Endothelial cell of umbilical vein (primary cell): Measurements from ENCODE around the gene CCNL2. TPM values are rescaled to one million over a fixed set of nuclear protein-coding genes. Genes with fewer than 3 reads are reported as not detected.

ENCODE experiments used
- BruUV-seq: library from RNA; stranded (reverse); fragments of 400-500 nt; replicated peaks from 2 replicates; lab custom pipeline; 2021; lab: Mats Ljungman, UMichigan
- CTCF ChIA-PET: fragments of 300-600, 350-600 bp; sonication (Branson Sonifier 250); formaldehyde crosslinking; loops from one replicate; lab custom pipeline; 2021; ENCODE audit warnings: antibody characterized with exemption, inconsistent platforms; lab: Charles Lee
- POLR2A ChIA-PET: fragments of 300-600, 350-600 bp; sonication (Branson Sonifier 250); formaldehyde crosslinking; loops from one replicate; lab custom pipeline; 2021; ENCODE audit warnings: antibody characterized with exemption, inconsistent platforms; lab: Charles Lee
- DNase-seq: peaks from one replicate; pipeline ENCODE4 v3.0.0-alpha.2; 2011; ENCODE audit warnings: low read depth, low spot score
- FAIRE-seq: peaks from 2 replicates; lab custom pipeline; 2011; peaks lifted over from hg19 to GRCh38; lab: Jason Lieb, UNC
- H2AFZ ChIP-seq: 2 replicates; pipeline ENCODE4 v1.6.0; 2012; ENCODE audit warnings: low read depth, low read length, control low read depth, inconsistent platforms
- H3K27ac ChIP-seq: 2 replicates; pipeline ENCODE4 v1.5.1; 2011; ENCODE audit warnings: low read depth, mild to moderate bottlenecking, control low read depth, low read length, moderate library complexity; ENCODE audit not compliant: insufficient read depth
- H3K27me3 ChIP-seq, 2 experiments: 2 replicates each; pipeline versions ENCODE4 v1.6.0 to v1.6.1; 2011; ENCODE audit warnings: low read length in 2 of 2, mixed read lengths in 1 of 2; ENCODE audit not compliant: control insufficient read depth in 2 of 2, insufficient read depth in 2 of 2
- H3K36me3 ChIP-seq, 2 experiments: 2 replicates in 1 of 2; 3 replicates in 1 of 2; pipeline ENCODE4 v1.5.1; 2011; ENCODE audit warnings: low read length in 2 of 2, mild to moderate bottlenecking in 1 of 2, moderate library complexity in 1 of 2; ENCODE audit not compliant: control insufficient read depth in 2 of 2, insufficient read depth in 2 of 2; ENCODE audit errors: extremely low read depth in 1 of 2
- H3K4me1 ChIP-seq: 3 replicates; pipeline ENCODE4 v1.5.1; 2011; ENCODE audit warnings: mild to moderate bottlenecking, low read length; ENCODE audit not compliant: control insufficient read depth, insufficient read depth; ENCODE audit errors: extremely low read depth
- H3K4me2 ChIP-seq: 2 replicates; pipeline ENCODE4 v1.6.1; 2011; ENCODE audit warnings: low read length, control low read depth, mixed read lengths; ENCODE audit not compliant: insufficient read depth
- H3K4me3 ChIP-seq, 3 experiments: fragments of 200-600 bp in 1 of 3; sonication (generic), shearing (Covaris generic) in 1 of 3; replicated peaks in 1 of 3; 2 replicates each; pipeline ENCODE4 v1.5.1; 2011 to 2016; ENCODE audit warnings: control low read depth in 3 of 3, low read length in 3 of 3, mild to moderate bottlenecking in 2 of 3, inconsistent platforms in 1 of 3, low read depth in 1 of 3, moderate library complexity in 1 of 3; ENCODE audit not compliant: insufficient read depth in 1 of 3
- H3K79me2 ChIP-seq: 2 replicates; pipeline ENCODE4 v1.6.0; 2012; ENCODE audit warnings: low read length, inconsistent platforms; ENCODE audit not compliant: control insufficient read depth, insufficient read depth
- H3K9ac ChIP-seq: replicated peaks from 2 replicates; pipeline ENCODE3; 2011; ENCODE audit warnings: low read length, control low read depth; ENCODE audit not compliant: insufficient read depth; ENCODE audit errors: extremely low read depth
- H3K9me1 ChIP-seq: replicated peaks from 3 replicates; pipeline ENCODE4 v1.6.0; 2011; ENCODE audit warnings: mild to moderate bottlenecking, low read length; ENCODE audit not compliant: control insufficient read depth, insufficient read depth; ENCODE audit errors: extremely low read depth
- H3K9me3 ChIP-seq: replicated peaks from 2 replicates; pipeline ENCODE4 v1.5.1; 2012; ENCODE audit warnings: low read length, inconsistent platforms; ENCODE audit not compliant: control insufficient read depth, insufficient read depth
- H4K20me1 ChIP-seq: replicated peaks from 2 replicates; pipeline ENCODE3; 2011; ENCODE audit warnings: mild to moderate bottlenecking, low read length; ENCODE audit not compliant: control insufficient read depth, insufficient read depth; ENCODE audit errors: extremely low read depth
- FOS ChIP-seq: IDR thresholded peaks from 2 replicates; pipeline ENCODE4 v1.6.1; 2011; ENCODE audit warnings: mild to moderate bottlenecking, low read length, moderate library complexity, borderline replicate concordance; ENCODE audit not compliant: insufficient read depth
- GATA2 ChIP-seq: IDR thresholded peaks from 2 replicates; pipeline ENCODE4 v1.7.0; 2011; ENCODE audit warnings: low read depth, mild to moderate bottlenecking, moderate library complexity, mixed read lengths, low read length; ENCODE audit not compliant: insufficient read length, insufficient read depth
- JUN ChIP-seq: IDR thresholded peaks from 2 replicates; pipeline ENCODE4 v1.6.1; 2011; ENCODE audit warnings: borderline replicate concordance, low read depth; ENCODE audit not compliant: insufficient read length, insufficient read depth
- MYC ChIP-seq: IDR thresholded peaks from one replicate; pipeline ENCODE4 v1.6.1; 2011; ENCODE audit warnings: mild to moderate bottlenecking, low read depth, low read length
- POLR2A ChIP-seq: IDR thresholded peaks from 2 replicates; pipeline ENCODE4 v1.6.1; 2012; ENCODE audit warnings: low read depth, mild to moderate bottlenecking, control low read depth, low read length
- POLR2AphosphoS5 ChIP-seq: IDR thresholded peaks from 2 replicates; pipeline ENCODE4 v1.6.1; 2012; ENCODE audit warnings: low read depth, mild to moderate bottlenecking, control low read depth, low read length, moderate library complexity; ENCODE audit not compliant: insufficient read depth
- dilution Hi-C: fragments of 300-500 bp; cut with MboI; formaldehyde crosslinking; loops from one replicate; pipeline ENCODE4 v1.15.0; 2019; ENCODE audit warnings: low sequenced_read_pairs; ENCODE audit not compliant: extremely low pct_ligation_motif_present
- intact Hi-C: fragments of 100-400 bp; cut with micrococcal nuclease; formaldehyde crosslinking; loops from one replicate; pipeline ENCODE4 v1.10.0; 2022
- polyA plus RNA-seq, 4 experiments: library from polyadenylated mRNA; depleted of rRNA in 3 of 4; stranded (reverse) in 3 of 4; unstranded in 1 of 4; fragments of >200 nt; gene quantifications; 2 replicates each; pipeline versions ENCODE4 v1.2.1 to v1.2.3, GENCODE V29; 2011 to 2012; ENCODE audit warnings: missing spikeins in 1 of 4
- total RNA-seq: library from RNA; stranded (reverse); gene quantifications from 2 replicates; pipeline ENCODE4 v1.2.3, GENCODE V29; 2021
- TF ChIP-seq, protein P1 (sequence below): IDR thresholded peaks from 2 replicates; pipeline ENCODE4 v1.6.1; 2011; ENCODE audit not compliant: insufficient read depth, insufficient read length
- TF ChIP-seq, protein P2 (sequence below), 2 donors: IDR thresholded peaks; 1 replicate in 1 of 2; 2 replicates in 1 of 2; pipeline ENCODE4 v1.5.1; 2011; ENCODE audit warnings: low read length in 2 of 2, mild to moderate bottlenecking in 2 of 2, moderate library complexity in 2 of 2, control low read depth in 1 of 2, inconsistent platforms in 1 of 2, low read depth in 1 of 2; ENCODE audit not compliant: insufficient read depth in 1 of 2; ENCODE audit errors: extremely low read depth in 1 of 2

CCNL2 gene
- total and polyA plus RNA-seq, 2 donors (not counting 3 experiments of a cell fraction or from before 2014, with no cell fraction given), result 188 to 209 TPM

DNA sequence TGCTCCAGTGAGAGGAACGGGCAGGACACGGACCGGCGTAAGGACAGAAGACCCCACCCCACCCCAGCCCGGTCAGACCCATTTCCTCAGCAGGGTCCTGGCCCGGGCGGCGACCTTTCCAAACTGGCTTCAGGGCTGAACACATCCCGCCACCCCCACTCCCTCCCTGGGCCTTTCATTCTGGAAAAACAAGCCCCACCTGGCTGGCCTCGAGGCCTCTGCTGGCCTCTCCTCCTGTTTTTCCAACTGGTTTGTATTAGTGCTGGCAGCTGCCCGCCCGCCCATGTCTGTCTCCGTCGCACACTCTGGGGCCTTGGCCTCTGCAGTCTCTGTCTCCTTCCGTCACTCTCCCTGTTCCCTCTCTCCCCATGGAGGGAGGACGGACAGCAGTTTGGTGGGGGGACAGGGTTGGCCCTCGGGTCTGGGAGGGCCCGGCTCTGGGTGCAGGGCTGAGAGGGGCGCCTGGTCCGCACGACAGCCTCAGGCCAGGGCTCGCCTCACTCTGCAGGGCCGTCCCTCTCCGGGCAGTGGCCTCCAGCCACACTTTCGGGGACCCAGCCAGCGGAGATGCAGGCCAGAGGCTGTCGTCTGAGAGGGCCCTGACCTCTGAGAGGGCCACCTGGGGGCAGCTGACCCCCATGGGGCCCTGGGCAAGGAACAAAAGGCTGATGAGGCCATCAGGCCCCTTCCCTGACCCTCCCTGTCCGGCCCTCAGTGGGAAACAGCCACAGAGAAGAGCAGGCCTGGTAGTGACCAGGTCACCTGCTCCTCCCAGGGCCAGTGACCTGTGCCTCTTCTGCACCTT, 39.3 kb downstream of the CCNL2 start:
- TF ChIP-seq FOS, result no peak
- TF ChIP-seq MYC, result no peak
- TF ChIP-seq JUN, result no peak
- TF ChIP-seq POLR2A, result no peak
- no peak for TF ChIP-seq GATA2
- intact Hi-C loops, result no loop called here
- FAIRE-seq, result no peak
- ChIA-PET CTCF (no interaction called here), POLR2A (no interaction called here)
- Histone ChIP-seq H3K27ac (no peak overlapping the region), H3K9ac (no peak overlapping the region), H3K9me1 (no peaks in the 10 kb centered on the region), H3K36me3 (no peaks in the 10 kb centered on the region), H3K79me2 (no peaks in the 10 kb centered on the region), H3K27me3 (peaks cover 0 to 3% of the 10 kb centered on the region in 2 experiments), H2AFZ (no peak overlapping the region), H3K4me1 (no peaks in the 10 kb centered on the region), H4K20me1 (no peaks in the 10 kb centered on the region), H3K9me3 (no peaks in the 10 kb centered on the region), H3K4me3 (no peak overlapping the region), H3K4me2 (no peak overlapping the region)
- no TSS peak for BruUV-seq
- dilution Hi-C loops, result no loop called here
- no peak for DNase-seq

DNA sequence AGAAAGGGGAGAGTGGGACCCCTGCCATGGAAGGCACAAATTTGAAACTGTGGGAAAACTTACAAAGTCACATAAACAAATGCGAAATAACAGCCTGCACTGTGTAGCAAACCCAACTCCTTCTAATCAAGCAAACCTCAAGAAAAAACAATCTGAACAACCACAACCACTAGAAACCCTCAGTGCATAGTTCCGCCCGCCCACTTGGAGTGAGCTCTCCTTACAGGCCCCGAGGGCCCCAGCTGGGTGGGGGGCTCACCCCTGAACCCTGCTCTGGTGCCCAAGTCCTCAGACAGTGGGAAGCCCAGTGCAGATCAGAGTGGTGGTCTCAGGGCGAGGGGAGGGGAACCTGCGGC, 39.8 kb downstream of the CCNL2 start:
- Histone ChIP-seq H2AFZ (no peak overlapping the region), H3K9ac (no peak overlapping the region), H3K27ac (no peak overlapping the region), H3K36me3 (no peaks in the 10 kb centered on the region), H3K9me1 (no peaks in the 10 kb centered on the region), H3K27me3 (peaks cover 6 to 9% of the 10 kb centered on the region in 2 experiments), H3K4me3 (no peak overlapping the region), H3K79me2 (no peaks in the 10 kb centered on the region), H4K20me1 (no peaks in the 10 kb centered on the region), H3K9me3 (no peaks in the 10 kb centered on the region), H3K4me2 (no peak overlapping the region), H3K4me1 (no peaks in the 10 kb centered on the region)
- FAIRE-seq (no peak), DNase-seq (no peak)
- intact Hi-C loops, result no loop called here
- POLR2A ChIA-PET, result no interaction called here
- CTCF ChIA-PET, result no interaction called here
- dilution Hi-C loops, result no loop called here
- BruUV-seq, result no TSS peak
- TF ChIP-seq, protein P1, sequence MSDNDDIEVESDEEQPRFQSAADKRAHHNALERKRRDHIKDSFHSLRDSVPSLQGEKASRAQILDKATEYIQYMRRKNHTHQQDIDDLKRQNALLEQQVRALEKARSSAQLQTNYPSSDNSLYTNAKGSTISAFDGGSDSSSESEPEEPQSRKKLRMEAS, result no peak
- TF ChIP-seq POLR2AphosphoS5 (no peak), FOS (no peak), GATA2 (no peak), JUN (no peak), MYC (no peak)
- TF ChIP-seq, protein P2, sequence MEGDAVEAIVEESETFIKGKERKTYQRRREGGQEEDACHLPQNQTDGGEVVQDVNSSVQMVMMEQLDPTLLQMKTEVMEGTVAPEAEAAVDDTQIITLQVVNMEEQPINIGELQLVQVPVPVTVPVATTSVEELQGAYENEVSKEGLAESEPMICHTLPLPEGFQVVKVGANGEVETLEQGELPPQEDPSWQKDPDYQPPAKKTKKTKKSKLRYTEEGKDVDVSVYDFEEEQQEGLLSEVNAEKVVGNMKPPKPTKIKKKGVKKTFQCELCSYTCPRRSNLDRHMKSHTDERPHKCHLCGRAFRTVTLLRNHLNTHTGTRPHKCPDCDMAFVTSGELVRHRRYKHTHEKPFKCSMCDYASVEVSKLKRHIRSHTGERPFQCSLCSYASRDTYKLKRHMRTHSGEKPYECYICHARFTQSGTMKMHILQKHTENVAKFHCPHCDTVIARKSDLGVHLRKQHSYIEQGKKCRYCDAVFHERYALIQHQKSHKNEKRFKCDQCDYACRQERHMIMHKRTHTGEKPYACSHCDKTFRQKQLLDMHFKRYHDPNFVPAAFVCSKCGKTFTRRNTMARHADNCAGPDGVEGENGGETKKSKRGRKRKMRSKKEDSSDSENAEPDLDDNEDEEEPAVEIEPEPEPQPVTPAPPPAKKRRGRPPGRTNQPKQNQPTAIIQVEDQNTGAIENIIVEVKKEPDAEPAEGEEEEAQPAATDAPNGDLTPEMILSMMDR (IDR thresholded peaks at IDR 0.05; ENCODE audit: extremely low read depth in 1 of 2, insufficient read depth in 1 of 2, low read depth in 1 of 2, low read length in 2 of 2), result no peak
